GM12892 (cell line): ENCODE results near the gene GYS2.
A peak's percentile ranks its signal among the peaks of the same experiment; 100 is the strongest.

Experiments
- POLR2A ChIP-seq: IDR thresholded peaks from 2 replicates; pipeline ENCODE4 v1.6.1; 2011; ENCODE audit warnings: low read depth, low read length, control low read depth
- POLR2AphosphoS5 ChIP-seq: IDR thresholded peaks from 2 replicates; pipeline ENCODE4 v1.6.1; 2011; ENCODE audit warnings: low read depth, low read length, control low read depth
- TAF1 ChIP-seq: IDR thresholded peaks from 2 replicates; pipeline ENCODE4 v1.6.1; 2011; ENCODE audit warnings: low read depth, mild to moderate bottlenecking, control low read depth, low read length, borderline replicate concordance

- TF ChIP-seq POLR2A (0 out of 2 replicates have a peak, but pooled peaks have one; percentile 18), POLR2AphosphoS5 (peak; percentile 57), TAF1 (no peak)
These were observed 46.4 kb upstream of the GYS2 start for GRCh38 chr12:21650997-21651396.
